Thymus (tissue), 11 donors: Measurements from ENCODE around the gene IER5L. TPM values are rescaled to one million over a fixed set of nuclear protein-coding genes. Genes with fewer than 3 reads are reported as not detected.

Experiments used
- DNase-seq, 9 donors: peaks; one replicate each; pipeline ENCODE4 v3.0.0-alpha.2; 2013; ENCODE audit warnings: low spot score in 9 of 9, low read depth in 6 of 9, missing footprints in 1 of 9
- H3K27ac ChIP-seq, 2 donors: one replicate each; pipeline ENCODE4 v1.5.1; 2013; ENCODE audit warnings: control low read depth in 1 of 2, low read depth in 1 of 2, low read length in 1 of 2, mild to moderate bottlenecking in 1 of 2, moderate library complexity in 1 of 2
- H3K27me3 ChIP-seq, 2 donors: one replicate each; pipeline ENCODE4 v1.5.1; 2013; ENCODE audit warnings: low read length in 1 of 2; ENCODE audit not compliant: control insufficient read depth in 2 of 2, insufficient read depth in 1 of 2
- H3K36me3 ChIP-seq, 2 donors: one replicate each; pipeline ENCODE4 v1.5.1; 2013; ENCODE audit warnings: low read length in 1 of 2, mild to moderate bottlenecking in 1 of 2, moderate library complexity in 1 of 2; ENCODE audit not compliant: control insufficient read depth in 2 of 2, insufficient read depth in 2 of 2
- H3K4me1 ChIP-seq, 2 donors: one replicate each; pipeline ENCODE4 v1.5.1; 2013; ENCODE audit warnings: low read length in 2 of 2; ENCODE audit not compliant: control insufficient read depth in 2 of 2, insufficient read depth in 2 of 2
- H3K4me3 ChIP-seq, 2 donors: one replicate each; pipeline ENCODE4 v1.5.1; 2013; ENCODE audit warnings: low read length in 2 of 2, control low read depth in 1 of 2, mild to moderate bottlenecking in 1 of 2
- H3K9me3 ChIP-seq, 2 donors: one replicate each; pipeline ENCODE4 v1.5.1; 2013; ENCODE audit warnings: low read length in 1 of 2, mild to moderate bottlenecking in 1 of 2; ENCODE audit not compliant: control insufficient read depth in 2 of 2, insufficient read depth in 1 of 2
- WGBS: extraction: QIAGEN DNeasy Blood & Tissue Kit; methylation state at CpG from one replicate; pipeline ENCODE4 v1.1.7; 2013; 5-methylcytosine and 5-hydroxymethylcytosine counted together
- polyA plus RNA-seq: library from polyadenylated mRNA; stranded (reverse); fragments of 200-250 nt; gene quantifications from one replicate; pipeline ENCODE4 v1.2.3, GENCODE V29; 2013
- total RNA-seq: library from RNA; stranded (reverse); fragments of 120-200 nt; gene quantifications from one replicate; pipeline ENCODE4 v1.2.4, GENCODE V29; 2013
- donor health status: healthy.

IER5L gene
- total and polyA plus RNA-seq, 2 donors, result 4.2 to 13.7 TPM

- Histone ChIP-seq H3K4me3 (no peak overlapping the region), H3K27me3 (no peaks in the 10 kb centered on the region), H3K27ac (no peak overlapping the region), H3K4me1 (peaks cover 0 to 4% of the 10 kb centered on the region in 2 donors), H3K36me3 (peaks cover 38 to 62% of the 10 kb centered on the region in 2 donors), H3K9me3 (no peaks in the 10 kb centered on the region)
- DNase-seq, result no peak
- 90% methylated on average over 18 of the region's 18 CpGs for WGBS
Measured at GRCh38 chr9:129150672-129151211, 27.3 kb downstream of the IER5L start.

GRCh38 chr9:129150122-129150521 lies 27.9 kb downstream of the IER5L start:
- H3K27me3 ChIP-seq, result no peaks in the 10 kb centered on the region
- H3K4me3 ChIP-seq, result no peak overlapping the region
- peaks cover 39 to 64% of the 10 kb centered on the region in 2 donors for H3K36me3 ChIP-seq
- no peak overlapping the region for H3K27ac ChIP-seq
- no peak for DNase-seq
- WGBS, result 97% methylated on average over 10 of the region's 10 CpGs
- H3K9me3 ChIP-seq, result no peaks in the 10 kb centered on the region
- peaks cover 0 to 4% of the 10 kb centered on the region in 2 donors for H3K4me1 ChIP-seq

- Histone ChIP-seq H3K27ac (no peak overlapping the region), H3K9me3 (no peaks in the 10 kb centered on the region), H3K4me1 (peaks cover 0 to 4% of the 10 kb centered on the region in 2 donors), H3K4me3 (no peak overlapping the region), H3K36me3 (peaks cover 39 to 59% of the 10 kb centered on the region in 2 donors), H3K27me3 (no peaks in the 10 kb centered on the region)
- 96% methylated on average over 6 of the region's 6 CpGs for WGBS
- no peak for DNase-seq
Measured at GRCh38 chr9:129149442-129149841, 28.6 kb downstream of the IER5L start.

- no peak overlapping the region for H3K4me3 ChIP-seq
- H3K4me1 ChIP-seq, result peaks cover 0 to 9% of the 10 kb centered on the region in 2 donors
- DNase-seq, result no peak
- H3K27ac ChIP-seq, result no peak overlapping the region
- H3K36me3 ChIP-seq, result peaks cover 47 to 64% of the 10 kb centered on the region in 2 donors
- H3K9me3 ChIP-seq, result no peaks in the 10 kb centered on the region
- 96% methylated on average over 6 of the region's 6 CpGs for WGBS
- no peaks in the 10 kb centered on the region for H3K27me3 ChIP-seq
Measured at GRCh38 chr9:129148463-129149204, 29.4 kb downstream of the IER5L start.

- Histone ChIP-seq H3K27me3 (no peaks in the 10 kb centered on the region), H3K9me3 (peaks cover 1 to 5% of the 10 kb centered on the region in 2 donors), H3K27ac (peak overlapping the region in 1 of 2 donors; percentile 43), H3K36me3 (peaks cover 60 to 62% of the 10 kb centered on the region in 2 donors), H3K4me1 (peaks cover 15 to 28% of the 10 kb centered on the region in 2 donors), H3K4me3 (no peak overlapping the region)
- WGBS, result 83% methylated on average over 8 of the region's 8 CpGs
- no peak for DNase-seq
Measured at GRCh38 chr9:129146441-129146941, 31.6 kb downstream of the IER5L start.

- Histone ChIP-seq H3K4me3 (no peak overlapping the region), H3K36me3 (peaks cover 55 to 57% of the 10 kb centered on the region in 2 donors), H3K9me3 (peaks cover 1 to 5% of the 10 kb centered on the region in 2 donors), H3K4me1 (peaks cover 21 to 35% of the 10 kb centered on the region in 2 donors), H3K27me3 (no peaks in the 10 kb centered on the region), H3K27ac (peak overlapping the region; percentile 9 to 21)
- no peak for DNase-seq
- 96% methylated on average over 7 of the region's 7 CpGs for WGBS
Measured at GRCh38 chr9:129145841-129146292, 32.2 kb downstream of the IER5L start.

GRCh38 chr9:129145316-129145715 lies 32.7 kb downstream of the IER5L start:
- Histone ChIP-seq H3K27ac (peak overlapping the region; percentile 29 to 55), H3K4me3 (no peak overlapping the region), H3K27me3 (no peaks in the 10 kb centered on the region), H3K4me1 (peaks cover 26 to 40% of the 10 kb centered on the region in 2 donors), H3K9me3 (peaks cover 1 to 5% of the 10 kb centered on the region in 2 donors), H3K36me3 (peaks cover 52 to 55% of the 10 kb centered on the region in 2 donors)
- no peak for DNase-seq
- 96% methylated on average over 2 of the region's 2 CpGs for WGBS

- Histone ChIP-seq H3K9me3 (peaks cover 1 to 5% of the 10 kb centered on the region in 2 donors), H3K4me3 (no peak overlapping the region), H3K36me3 (peaks cover 49 to 50% of the 10 kb centered on the region in 2 donors), H3K27me3 (no peaks in the 10 kb centered on the region), H3K4me1 (peaks cover 33 to 56% of the 10 kb centered on the region in 2 donors), H3K27ac (peak overlapping the region; percentile 61 to 66)
- peak in 7 of 9 donors; percentile 32 to 79 (median 66) for DNase-seq
- 80% methylated on average over 14 of the region's 14 CpGs for WGBS
Measured at GRCh38 chr9:129143031-129143927, 34.8 kb downstream of the IER5L start.
